GM03348 (cell line): ENCODE data around the gene CKAP5.
A peak's percentile ranks its signal among the peaks of the same experiment; 100 is the strongest.
"Not testable (repeated sequence)": the region's sequence is repeated elsewhere in the genome, so short reads cannot be mapped to it uniquely, and the experiment has no call there.

Source experiments
- DNase-seq: peaks from one replicate; pipeline ENCODE4 v3.0.0; 2012; ENCODE audit warnings: low spot score

CKAP5 gene

GRCh38 chr11:46855167-46855566 is 9.1 kb upstream of the CKAP5 start:
- DNase-seq, result no peak

- no peak for DNase-seq
Measured at GRCh38 chr11:46850829-46851380, 4.8 kb upstream of the CKAP5 start.

GRCh38 chr11:46849631-46850030 is 3.6 kb upstream of the CKAP5 start:
- no peak for DNase-seq

- no peak for DNase-seq
Measured at GRCh38 chr11:46846510-46846830, 390 bp upstream of the CKAP5 start.

GRCh38 chr11:46845440-46845739 is 690 bp downstream of the CKAP5 start:
- peak; percentile 23 for DNase-seq

- DNase-seq, result no peak
Measured at GRCh38 chr11:46840116-46840515, 6.0 kb downstream of the CKAP5 start.

GRCh38 chr11:46838501-46838900 is 7.6 kb downstream of the CKAP5 start:
- no peak for DNase-seq

- DNase-seq, result no peak
Measured at GRCh38 chr11:46837860-46838259, 8.2 kb downstream of the CKAP5 start.

GRCh38 chr11:46836870-46837269 is 9.2 kb downstream of the CKAP5 start:
- DNase-seq, result no peak

GRCh38 chr11:46836431-46836830 is 9.6 kb downstream of the CKAP5 start:
- DNase-seq, result no peak

- DNase-seq, result no peak
Measured at GRCh38 chr11:46835897-46836296, 10.2 kb downstream of the CKAP5 start.

- DNase-seq, result no peak
Measured at GRCh38 chr11:46834821-46835220, 11.3 kb downstream of the CKAP5 start.

GRCh38 chr11:46832511-46833214 is 13.4 kb downstream of the CKAP5 start:
- no peak for DNase-seq

GRCh38 chr11:46827995-46828394 is 18.1 kb downstream of the CKAP5 start:
- DNase-seq, result no peak

- DNase-seq, result peak; percentile 94
Measured at GRCh38 chr11:46826310-46827044, 19.6 kb downstream of the CKAP5 start.

GRCh38 chr11:46808799-46809431 is 37.2 kb downstream of the CKAP5 start:
- peak; percentile 13 for DNase-seq

GRCh38 chr11:46801694-46802470 is 44.2 kb downstream of the CKAP5 start:
- no peak for DNase-seq

- no peak for DNase-seq
Measured at GRCh38 chr11:46800177-46800576, 45.9 kb downstream of the CKAP5 start.

- not testable (repeated sequence) for DNase-seq
Measured at GRCh38 chr11:46799725-46800124, 46.4 kb downstream of the CKAP5 start.

GRCh38 chr11:46778416-46778815 is 67.7 kb downstream of the CKAP5 start:
- DNase-seq, result no peak

- DNase-seq, result no peak
Measured at GRCh38 chr11:46776878-46777277, 69.2 kb downstream of the CKAP5 start.

- DNase-seq, result no peak
Measured at GRCh38 chr11:46769636-46770221, 76.4 kb downstream of the CKAP5 start.
